ENCODE data around the gene KDM2A. TPM values are rescaled to one million over a fixed set of nuclear protein-coding genes. Genes with fewer than 3 reads are reported as not detected.

The KDM2A gene
- total and polyA plus RNA-seq, 2 donors from 2014 or later = 16.2 to 82.6 TPM

DNA sequence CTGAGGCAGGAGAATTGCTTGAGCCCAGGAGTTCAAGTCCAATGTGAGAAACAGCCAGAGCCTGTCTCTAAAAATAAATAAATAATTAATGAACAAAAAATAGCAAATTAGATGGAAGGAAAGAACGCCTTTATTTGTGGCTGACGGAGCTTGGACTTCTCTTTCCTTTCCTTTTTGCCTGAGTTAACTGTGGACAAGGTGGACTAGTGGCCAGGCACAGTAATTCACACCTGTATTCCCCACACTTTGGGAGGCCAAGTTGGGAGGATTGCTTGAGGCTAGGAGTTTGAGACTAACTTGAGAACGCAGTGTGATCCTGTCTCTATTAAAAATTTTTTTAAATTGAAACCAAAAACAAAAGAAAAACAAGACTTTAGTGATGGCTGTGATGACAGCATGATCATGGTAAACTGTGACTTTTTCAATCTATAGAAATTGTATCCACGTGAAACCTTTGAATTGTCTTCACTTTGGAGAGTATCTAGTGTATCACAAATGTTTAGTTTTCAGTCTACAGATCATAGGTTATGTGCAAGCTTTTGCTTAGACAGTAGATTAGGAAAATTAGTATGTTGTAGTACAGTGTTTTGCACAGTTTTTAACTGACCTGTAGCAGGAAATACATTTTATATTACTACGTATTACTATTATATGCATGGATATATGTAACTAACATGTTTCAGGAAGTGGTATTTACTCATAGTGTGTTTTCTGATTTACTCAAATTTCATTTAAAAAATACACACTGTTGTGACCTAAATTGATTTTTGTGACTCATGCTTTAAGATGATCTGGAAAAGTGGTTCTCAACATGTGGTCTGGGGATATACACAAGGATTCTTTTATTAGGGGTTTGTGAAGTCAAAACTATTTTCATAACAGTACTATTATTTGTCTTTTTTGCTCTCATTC is 42.1 kb downstream of the KDM2A start:
- Histone ChIP-seq H3K4me1 (ENCODE audit: control insufficient read depth in 2 of 3, insufficient read depth in 2 of 3, low read depth in 1 of 3, low read length in 3 of 3) (peaks cover 0 to 6% (median 6%) of the 10 kb centered on the region in 3 donors), H3K4me3 (ENCODE audit: low read length in 3 of 3) (no peak overlapping the region), H3K9me3 (ENCODE audit: control insufficient read depth in 2 of 3, insufficient read depth in 1 of 3, low read length in 3 of 3) (no peaks in the 10 kb centered on the region), H3K27ac (ENCODE audit: low read depth in 2 of 2, low read length in 2 of 2) (no peak overlapping the region), H3K27me3 (ENCODE audit: control insufficient read depth, insufficient read depth, low read length) (no peaks in the 10 kb centered on the region), H3K36me3 (ENCODE audit: control insufficient read depth in 2 of 3, insufficient read depth in 3 of 3, low read length in 3 of 3) (no peaks in the 10 kb centered on the region), H3K9ac (ENCODE audit: low read length in 3 of 3) (no peak overlapping the region)
- no peak for DNase-seq
- intact Hi-C loops (cut with DNase I) = no loop called here
- FAIRE-seq = no peak
- TF ChIP-seq, protein P1, sequence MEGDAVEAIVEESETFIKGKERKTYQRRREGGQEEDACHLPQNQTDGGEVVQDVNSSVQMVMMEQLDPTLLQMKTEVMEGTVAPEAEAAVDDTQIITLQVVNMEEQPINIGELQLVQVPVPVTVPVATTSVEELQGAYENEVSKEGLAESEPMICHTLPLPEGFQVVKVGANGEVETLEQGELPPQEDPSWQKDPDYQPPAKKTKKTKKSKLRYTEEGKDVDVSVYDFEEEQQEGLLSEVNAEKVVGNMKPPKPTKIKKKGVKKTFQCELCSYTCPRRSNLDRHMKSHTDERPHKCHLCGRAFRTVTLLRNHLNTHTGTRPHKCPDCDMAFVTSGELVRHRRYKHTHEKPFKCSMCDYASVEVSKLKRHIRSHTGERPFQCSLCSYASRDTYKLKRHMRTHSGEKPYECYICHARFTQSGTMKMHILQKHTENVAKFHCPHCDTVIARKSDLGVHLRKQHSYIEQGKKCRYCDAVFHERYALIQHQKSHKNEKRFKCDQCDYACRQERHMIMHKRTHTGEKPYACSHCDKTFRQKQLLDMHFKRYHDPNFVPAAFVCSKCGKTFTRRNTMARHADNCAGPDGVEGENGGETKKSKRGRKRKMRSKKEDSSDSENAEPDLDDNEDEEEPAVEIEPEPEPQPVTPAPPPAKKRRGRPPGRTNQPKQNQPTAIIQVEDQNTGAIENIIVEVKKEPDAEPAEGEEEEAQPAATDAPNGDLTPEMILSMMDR (IDR thresholded peaks at IDR 0.05; ENCODE audit: borderline replicate concordance, extremely low read depth, insufficient read depth) = no peak

DNA sequence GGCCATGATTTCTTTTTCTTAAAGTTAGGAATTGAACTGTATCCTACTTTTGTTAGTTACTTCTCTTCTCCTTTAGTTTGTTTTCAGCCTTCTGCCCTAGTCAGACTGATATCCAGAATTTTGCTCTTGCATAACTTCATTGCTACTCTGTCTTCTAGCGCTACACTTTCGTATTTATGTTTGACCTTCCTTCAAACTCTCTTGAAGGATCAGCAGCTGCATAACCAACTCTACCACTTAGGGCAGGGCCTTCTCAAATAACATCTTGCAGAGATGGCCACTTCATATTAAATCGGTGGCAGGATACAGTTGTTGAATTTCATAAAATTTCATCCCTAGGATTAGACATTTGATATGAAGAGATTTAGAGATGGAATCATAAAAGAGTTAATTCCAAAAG is 43.9 kb downstream of the KDM2A start:
- no peak for FAIRE-seq
- intact Hi-C loops (cut with DNase I) = no loop called here

DNA sequence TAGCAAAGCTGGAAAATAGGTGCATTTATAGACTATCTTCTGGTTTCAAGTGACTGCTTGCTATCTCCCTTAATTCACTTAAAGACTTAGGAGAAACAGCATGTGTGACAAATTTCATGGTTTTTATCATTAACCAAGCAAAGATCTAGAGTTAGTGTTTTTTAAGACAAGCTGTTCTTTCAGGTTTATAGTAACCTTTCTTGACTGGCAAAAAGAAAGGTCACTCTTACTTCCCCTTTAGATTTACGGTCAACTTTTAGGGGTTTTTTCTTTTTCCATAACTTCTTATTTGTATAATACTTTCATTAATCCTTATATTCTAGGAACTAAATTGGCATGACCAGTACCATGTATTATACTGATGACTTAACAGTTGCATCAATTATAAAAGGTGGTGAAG is 46.6 kb downstream of the KDM2A start:
- no peaks in the 10 kb centered on the region for H3K36me3 ChIP-seq (ENCODE audit: control insufficient read depth in 2 of 3, insufficient read depth in 3 of 3, low read length in 3 of 3)
- H3K9me3 ChIP-seq (ENCODE audit: control insufficient read depth in 2 of 3, insufficient read depth in 1 of 3, low read length in 3 of 3) = no peaks in the 10 kb centered on the region
- peaks cover 0 to 6% (median 6%) of the 10 kb centered on the region in 3 donors for H3K4me1 ChIP-seq (ENCODE audit: control insufficient read depth in 2 of 3, insufficient read depth in 2 of 3, low read depth in 1 of 3, low read length in 3 of 3)
- H3K27ac ChIP-seq (ENCODE audit: low read depth in 2 of 2, low read length in 2 of 2) = no peak overlapping the region
- no peak for FAIRE-seq
- no peaks in the 10 kb centered on the region for H3K27me3 ChIP-seq (ENCODE audit: control insufficient read depth, insufficient read depth, low read length)
- intact Hi-C loops (cut with DNase I) = no loop called here
- no peak overlapping the region for H3K9ac ChIP-seq (ENCODE audit: low read length in 3 of 3)
- no peak for DNase-seq
- no peak overlapping the region for H3K4me3 ChIP-seq (ENCODE audit: low read length in 3 of 3)
- TF ChIP-seq, protein P1 (IDR thresholded peaks at IDR 0.05; ENCODE audit: borderline replicate concordance, extremely low read depth, insufficient read depth) = no peak

More for the DNA sequence above, 43.9 kb downstream of the KDM2A start:
- Histone ChIP-seq H3K9me3 (ENCODE audit: control insufficient read depth in 2 of 3, insufficient read depth in 1 of 3, low read length in 3 of 3) (no peaks in the 10 kb centered on the region), H3K9ac (ENCODE audit: low read length in 3 of 3) (no peak overlapping the region), H3K4me3 (ENCODE audit: low read length in 3 of 3) (no peak overlapping the region), H3K27ac (ENCODE audit: low read depth in 2 of 2, low read length in 2 of 2) (no peak overlapping the region), H3K27me3 (ENCODE audit: control insufficient read depth, insufficient read depth, low read length) (no peaks in the 10 kb centered on the region), H3K36me3 (ENCODE audit: control insufficient read depth in 2 of 3, insufficient read depth in 3 of 3, low read length in 3 of 3) (no peaks in the 10 kb centered on the region), H3K4me1 (ENCODE audit: control insufficient read depth in 2 of 3, insufficient read depth in 2 of 3, low read depth in 1 of 3, low read length in 3 of 3) (peaks cover 0 to 6% (median 6%) of the 10 kb centered on the region in 3 donors)
- TF ChIP-seq, protein P1 (IDR thresholded peaks at IDR 0.05; ENCODE audit: borderline replicate concordance, extremely low read depth, insufficient read depth) = no peak
- DNase-seq = no peak
